Measurements from ENCODE around the gene ADGRV1. TPM values are rescaled to one million over a fixed set of nuclear protein-coding genes. Genes with fewer than 3 reads are reported as not detected.

Gene ADGRV1
- polyA plus RNA-seq, 1 donor from 2014 or later: 3.7 TPM

GRCh38 chr5:90898326-90899013 lies 339.9 kb downstream of the ADGRV1 start:
- Histone ChIP-seq H3K79me2 (replicated peaks; ENCODE audit: insufficient read depth, low read length) (no peaks in the 10 kb centered on the region), H3K27ac (ENCODE audit: low read length) (no peak overlapping the region), H2AFZ (ENCODE audit: low read depth, low read length) (no peak overlapping the region), H3K9me3 (ENCODE audit: low read length) (no peaks in the 10 kb centered on the region), H3F3A (ENCODE audit: insufficient read depth, low read length, poor library complexity, severe bottlenecking) (no peaks in the 10 kb centered on the region), H3K36me3 (ENCODE audit: insufficient read depth, low read length) (no peaks in the 10 kb centered on the region), H4K20me1 (ENCODE audit: insufficient read depth) (no peaks in the 10 kb centered on the region), H3K27me3 (ENCODE audit: insufficient read depth, low read depth, low read length) (no peaks in the 10 kb centered on the region), H3K4me2 (ENCODE audit: low read length) (no peak overlapping the region), H3K4me3 (ENCODE audit: low read length) (no peak overlapping the region), H3K9ac (ENCODE audit: low read length) (no peak overlapping the region), H3K9me2 (ENCODE audit: insufficient read depth, low read length) (no peaks in the 10 kb centered on the region)
- no peak for TF ChIP-seq SMC3 (conservative IDR thresholded peaks at IDR 0.05; ENCODE audit: poor library complexity)
- TF ChIP-seq MXI1 (conservative IDR thresholded peaks at IDR 0.05; ENCODE audit: poor library complexity, severe bottlenecking): no peak
- TF ChIP-seq EP300 (conservative IDR thresholded peaks at IDR 0.05; ENCODE audit: poor library complexity, severe bottlenecking): no peak
- no peak for TF ChIP-seq EZH2 (IDR thresholded peaks at IDR 0.05; ENCODE audit: borderline replicate concordance, insufficient read depth, low read length, poor library complexity, severe bottlenecking)
- TF ChIP-seq RAD21 (conservative IDR thresholded peaks at IDR 0.05): no peak
- TF ChIP-seq CTCF (IDR thresholded peaks at IDR 0.05; ENCODE audit: poor library complexity, severe bottlenecking): no peak
- no peak for TF ChIP-seq POLR2AphosphoS5 (IDR thresholded peaks at IDR 0.05)
- TF ChIP-seq REST (IDR thresholded peaks at IDR 0.05; ENCODE audit: borderline replicate concordance): no peak
- TF ChIP-seq TAF1 (IDR thresholded peaks at IDR 0.05; ENCODE audit: low read depth): no peak

GRCh38 chr5:90899014-90899604 lies 340.5 kb downstream of the ADGRV1 start:
- Histone ChIP-seq H3K4me2 (ENCODE audit: low read length) (no peak overlapping the region), H3K79me2 (replicated peaks; ENCODE audit: insufficient read depth, low read length) (no peaks in the 10 kb centered on the region), H3K36me3 (ENCODE audit: insufficient read depth, low read length) (no peaks in the 10 kb centered on the region), H3K27me3 (ENCODE audit: insufficient read depth, low read depth, low read length) (no peaks in the 10 kb centered on the region), H4K20me1 (ENCODE audit: insufficient read depth) (no peaks in the 10 kb centered on the region), H3F3A (ENCODE audit: insufficient read depth, low read length, poor library complexity, severe bottlenecking) (no peaks in the 10 kb centered on the region), H2AFZ (ENCODE audit: low read depth, low read length) (no peak overlapping the region), H3K9me3 (ENCODE audit: low read length) (no peaks in the 10 kb centered on the region), H3K27ac (ENCODE audit: low read length) (no peak overlapping the region), H3K9me2 (ENCODE audit: insufficient read depth, low read length) (no peaks in the 10 kb centered on the region), H3K4me3 (ENCODE audit: low read length) (no peak overlapping the region), H3K9ac (ENCODE audit: low read length) (no peak overlapping the region)
- TF ChIP-seq SMC3 (conservative IDR thresholded peaks at IDR 0.05; ENCODE audit: poor library complexity) (no peak), CTCF (IDR thresholded peaks at IDR 0.05; ENCODE audit: poor library complexity, severe bottlenecking) (no peak), POLR2AphosphoS5 (IDR thresholded peaks at IDR 0.05) (no peak), TAF1 (IDR thresholded peaks at IDR 0.05; ENCODE audit: low read depth) (no peak), MXI1 (conservative IDR thresholded peaks at IDR 0.05; ENCODE audit: poor library complexity, severe bottlenecking) (no peak), REST (IDR thresholded peaks at IDR 0.05; ENCODE audit: borderline replicate concordance) (no peak), EZH2 (IDR thresholded peaks at IDR 0.05; ENCODE audit: borderline replicate concordance, insufficient read depth, low read length, poor library complexity, severe bottlenecking) (no peak), RAD21 (conservative IDR thresholded peaks at IDR 0.05) (no peak), EP300 (conservative IDR thresholded peaks at IDR 0.05; ENCODE audit: poor library complexity, severe bottlenecking) (no peak)

Measured in neural cell (in vitro differentiated cells).